Measurements from ENCODE around the gene ZNF107. TPM values are rescaled to one million over a fixed set of nuclear protein-coding genes. Genes with fewer than 3 reads are reported as not detected.
A peak's percentile ranks its signal among the peaks of the same experiment; 100 is the strongest.
"Not testable (repeated sequence)": the region's sequence is repeated elsewhere in the genome, so short reads cannot be mapped to it uniquely, and the experiment has no call there.

ZNF107 gene
- total RNA-seq, 2 experiments from 2014 or later, result 12.4 TPM

- no peak overlapping the region for H3K4me3 Mint-ChIP-seq
- peak overlapping the region; percentile 43 for H3K27ac Mint-ChIP-seq
- Histone ChIP-seq H3K27me3 (ENCODE audit: control insufficient read depth in 1 of 2, insufficient read depth in 2 of 2, low read length in 2 of 2) (no peaks in the 10 kb centered on the region), H3K9me3 (ENCODE audit: control insufficient read depth in 1 of 2, insufficient read depth in 1 of 2, low read length in 2 of 2) (peaks cover 4 to 29% of the 10 kb centered on the region in 2 experiments), H3K4me1 (ENCODE audit: insufficient read depth, low read length) (peaks cover 27% of the 10 kb centered on the region), H3K4me3 (ENCODE audit: low read length) (no peak overlapping the region), H3K27ac (ENCODE audit: low read depth in 1 of 2, low read length in 2 of 2) (no peak overlapping the region), H3K36me3 (ENCODE audit: insufficient read depth, low read length) (peaks cover 61% of the 10 kb centered on the region)
- intact Hi-C loops (cut with DNase I, micrococcal nuclease), result loop anchor here in 1 of 2 experiments (5.0 kb wide), 1 partner anchor 705 kb away; no protein-coding TSS in a partner anchor
- DNase-seq (no peak), ATAC-seq (ENCODE audit: poor library complexity) (no peak)
- H3K9me3 Mint-ChIP-seq, result peaks cover 11% of the 10 kb centered on the region
- H3K27me3 Mint-ChIP-seq, result no peaks in the 10 kb centered on the region
- TF ChIP-seq, protein P1, sequence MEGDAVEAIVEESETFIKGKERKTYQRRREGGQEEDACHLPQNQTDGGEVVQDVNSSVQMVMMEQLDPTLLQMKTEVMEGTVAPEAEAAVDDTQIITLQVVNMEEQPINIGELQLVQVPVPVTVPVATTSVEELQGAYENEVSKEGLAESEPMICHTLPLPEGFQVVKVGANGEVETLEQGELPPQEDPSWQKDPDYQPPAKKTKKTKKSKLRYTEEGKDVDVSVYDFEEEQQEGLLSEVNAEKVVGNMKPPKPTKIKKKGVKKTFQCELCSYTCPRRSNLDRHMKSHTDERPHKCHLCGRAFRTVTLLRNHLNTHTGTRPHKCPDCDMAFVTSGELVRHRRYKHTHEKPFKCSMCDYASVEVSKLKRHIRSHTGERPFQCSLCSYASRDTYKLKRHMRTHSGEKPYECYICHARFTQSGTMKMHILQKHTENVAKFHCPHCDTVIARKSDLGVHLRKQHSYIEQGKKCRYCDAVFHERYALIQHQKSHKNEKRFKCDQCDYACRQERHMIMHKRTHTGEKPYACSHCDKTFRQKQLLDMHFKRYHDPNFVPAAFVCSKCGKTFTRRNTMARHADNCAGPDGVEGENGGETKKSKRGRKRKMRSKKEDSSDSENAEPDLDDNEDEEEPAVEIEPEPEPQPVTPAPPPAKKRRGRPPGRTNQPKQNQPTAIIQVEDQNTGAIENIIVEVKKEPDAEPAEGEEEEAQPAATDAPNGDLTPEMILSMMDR (IDR thresholded peaks at IDR 0.05), result no peak
- CTCF ChIA-PET, result interaction anchor here (1.0 kb wide), 1 partner anchor 261 kb away, joined by 3 read pairs; no protein-coding TSS in a partner anchor
- peaks cover 38% of the 10 kb centered on the region for H3K4me1 Mint-ChIP-seq (ENCODE audit: low read depth)
- POLR2A ChIA-PET, result interaction anchor here (1.2 kb wide), 1 partner anchor 21 kb away, joined by 4 read pairs; the partner anchor contains the start of gene ZNF107
- H3K36me3 Mint-ChIP-seq (ENCODE audit: low read depth), result no peaks in the 10 kb centered on the region
Observed at GRCh38 chr7:64687249-64687648, 21.3 kb downstream of the ZNF107 start.

DNA sequence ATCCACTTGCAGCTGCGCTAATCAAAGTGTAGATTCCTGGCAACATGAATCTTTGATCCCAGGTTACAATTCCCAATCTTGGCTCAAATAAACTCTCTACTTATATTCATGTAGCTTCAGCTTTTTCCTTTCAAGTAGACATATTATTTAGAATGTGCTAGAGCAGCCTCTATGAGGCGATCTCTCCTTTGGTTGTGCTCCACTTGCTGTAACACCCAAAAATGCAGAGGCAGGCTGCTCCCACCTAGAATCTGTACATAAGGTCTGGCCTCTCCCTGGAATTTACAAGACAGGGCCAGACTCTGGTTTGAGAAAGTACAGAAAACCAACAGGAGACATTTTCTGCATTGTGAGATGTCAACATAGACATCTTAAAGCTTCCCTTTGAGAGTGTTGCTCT, 23.1 kb downstream of the ZNF107 start:
- POLR2A ChIA-PET, result no interaction called here

GRCh38 chr7:64691831-64692230, 25.9 kb downstream of the ZNF107 start:
- Mint-ChIP-seq H3K4me1 (ENCODE audit: low read depth) (peaks cover 13% of the 10 kb centered on the region), H3K27ac (peak overlapping the region; percentile 56), H3K9me3 (no peaks in the 10 kb centered on the region), H3K4me3 (no peak overlapping the region), H3K27me3 (no peaks in the 10 kb centered on the region), H3K36me3 (ENCODE audit: low read depth) (peaks cover 37% of the 10 kb centered on the region)
- Histone ChIP-seq H3K36me3 (ENCODE audit: insufficient read depth, low read length) (peaks cover 47% of the 10 kb centered on the region), H3K4me3 (ENCODE audit: low read length) (no peak overlapping the region), H3K4me1 (ENCODE audit: insufficient read depth, low read length) (peaks cover 9% of the 10 kb centered on the region), H3K27me3 (ENCODE audit: control insufficient read depth in 1 of 2, insufficient read depth in 2 of 2, low read length in 2 of 2) (no peaks in the 10 kb centered on the region), H3K9me3 (ENCODE audit: control insufficient read depth in 1 of 2, insufficient read depth in 1 of 2, low read length in 2 of 2) (peaks cover 10 to 13% of the 10 kb centered on the region in 2 experiments), H3K27ac (ENCODE audit: low read depth in 1 of 2, low read length in 2 of 2) (no peak overlapping the region)
- CTCF ChIA-PET, result no interaction called here
- ATAC-seq (ENCODE audit: poor library complexity) (no peak), DNase-seq (no peak)
- POLR2A ChIA-PET, result no interaction called here
- TF ChIP-seq, protein P1 (IDR thresholded peaks at IDR 0.05), result no peak
- intact Hi-C loops (cut with DNase I, micrococcal nuclease), result loop anchor here in 1 of 2 experiments (10.0 kb wide), 1 partner anchor 103 kb away; the partner anchor contains the start of gene ZNF138

More for the DNA sequence above, 23.1 kb downstream of the ZNF107 start:
- Histone ChIP-seq H3K9me3 (ENCODE audit: control insufficient read depth in 1 of 2, insufficient read depth in 1 of 2, low read length in 2 of 2) (peaks cover 5 to 14% of the 10 kb centered on the region in 2 experiments), H3K4me1 (ENCODE audit: insufficient read depth, low read length) (peaks cover 27% of the 10 kb centered on the region), H3K36me3 (ENCODE audit: insufficient read depth, low read length) (peaks cover 50% of the 10 kb centered on the region), H3K27ac (ENCODE audit: low read depth in 1 of 2, low read length in 2 of 2) (no peak overlapping the region), H3K4me3 (ENCODE audit: low read length) (no peak overlapping the region), H3K27me3 (ENCODE audit: control insufficient read depth in 1 of 2, insufficient read depth in 2 of 2, low read length in 2 of 2) (no peaks in the 10 kb centered on the region)
- no peaks in the 10 kb centered on the region for H3K27me3 Mint-ChIP-seq
- peaks cover 38% of the 10 kb centered on the region for H3K4me1 Mint-ChIP-seq (ENCODE audit: low read depth)
- DNase-seq, result no peak
- intact Hi-C loops (cut with DNase I, micrococcal nuclease), result loop anchor here in 1 of 2 experiments (5.0 kb wide), 1 partner anchor 703 kb away; no protein-coding TSS in a partner anchor
- H3K36me3 Mint-ChIP-seq (ENCODE audit: low read depth), result peaks cover 9% of the 10 kb centered on the region
- peak overlapping the region; percentile 40 for H3K27ac Mint-ChIP-seq
- no peak for ATAC-seq (ENCODE audit: poor library complexity)
- TF ChIP-seq, protein P1 (IDR thresholded peaks at IDR 0.05), result no peak
- CTCF ChIA-PET, result no interaction called here
- H3K4me3 Mint-ChIP-seq, result no peak overlapping the region
- H3K9me3 Mint-ChIP-seq, result peaks cover 11% of the 10 kb centered on the region

DNA sequence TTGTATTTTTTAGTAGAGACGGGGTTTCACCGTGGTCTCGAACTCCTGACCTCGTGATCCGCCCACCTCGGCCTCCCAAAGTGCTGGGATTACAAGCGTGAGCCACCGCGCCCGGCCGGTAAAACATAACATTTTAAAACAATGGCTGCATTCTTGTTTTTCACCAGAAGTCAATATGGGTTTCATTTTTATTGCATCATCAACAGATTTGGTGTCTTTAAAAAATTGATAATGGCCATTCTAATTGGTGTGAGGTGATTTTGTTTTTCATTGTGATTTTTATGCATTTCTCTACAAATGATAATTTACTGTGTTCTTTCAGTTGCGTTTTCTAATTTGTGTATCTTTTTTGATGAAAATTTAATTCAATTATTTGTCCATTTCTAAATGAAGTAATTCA, 31.9 kb downstream of the ZNF107 start:
- H3K9me3 Mint-ChIP-seq; DNase-seq; H3K27me3 Mint-ChIP-seq; H3K27me3 ChIP-seq (ENCODE audit: control insufficient read depth in 1 of 2, insufficient read depth in 2 of 2, low read length in 2 of 2); CTCF ChIA-PET; H3K4me3 Mint-ChIP-seq; H3K4me1 Mint-ChIP-seq (ENCODE audit: low read depth); H3K27ac ChIP-seq (ENCODE audit: low read depth in 1 of 2, low read length in 2 of 2); ATAC-seq (ENCODE audit: poor library complexity); H3K4me3 ChIP-seq (ENCODE audit: low read length); H3K4me1 ChIP-seq (ENCODE audit: insufficient read depth, low read length); POLR2A ChIA-PET; H3K27ac Mint-ChIP-seq: not testable (repeated sequence)
- H3K9me3 ChIP-seq (ENCODE audit: control insufficient read depth in 1 of 2, insufficient read depth in 1 of 2, low read length in 2 of 2), result peaks cover 39 to 48% of the 10 kb centered on the region in 2 experiments
- peaks cover 93% of the 10 kb centered on the region for H3K36me3 Mint-ChIP-seq (ENCODE audit: low read depth)
- intact Hi-C loops (cut with DNase I, micrococcal nuclease), result loop anchor here in 1 of 2 experiments (10.0 kb wide), 1 partner anchor 97 kb away; the partner anchor contains the start of gene ZNF138
- peaks cover 48% of the 10 kb centered on the region for H3K36me3 ChIP-seq (ENCODE audit: insufficient read depth, low read length)
